K562 (cell line): ENCODE results near the gene CACNA1I. TPM values are rescaled to one million over a fixed set of nuclear protein-coding genes. Genes with fewer than 3 reads are reported as not detected.

Experiments used
- ATAC-seq: fragments of 200-7000 bp; cut with Tn5 transposase; 3 replicates; pipeline ENCODE4 v1.9.1; 2020; ENCODE audit warnings: moderate library complexity
- BruUV-seq: library from RNA; stranded (reverse); fragments of 400-500 nt; replicated peaks from 2 replicates; lab custom pipeline; 2021; lab: Mats Ljungman, UMichigan
- CTCF ChIA-PET: fragments of 300-600 bp; formaldehyde crosslinking; extraction: SDS; loops from one replicate; lab custom pipeline; 2021; ENCODE audit warnings: low intra/inter-chr PET ratio; lab: Yijun Ruan, JAX
- POLR2A ChIA-PET: fragments of 300-600, 350-650 bp; sonication (Branson Sonifier 250); formaldehyde crosslinking; extraction: SDS; loops from one replicate; lab custom pipeline; 2021; ENCODE audit warnings: antibody characterized with exemption, inconsistent platforms; lab: Yijun Ruan, JAX
- DNase-seq, 4 experiments: peaks; one replicate each; pipeline versions ENCODE4 v3.0.0 to v3.0.0-alpha.2; 2011 to 2018; ENCODE audit warnings: low spot score in 3 of 4, mixed read lengths in 3 of 4; ENCODE audit errors: extremely low read depth in 1 of 4
- FAIRE-seq: peaks from 2 replicates; lab custom pipeline; 2011; peaks lifted over from hg19 to GRCh38; lab: Jason Lieb, UNC
- H2AFZ ChIP-seq: 2 replicates; pipeline ENCODE4 v1.6.0; 2011; ENCODE audit warnings: low read depth, low read length, control low read depth, inconsistent platforms
- H3K27ac ChIP-seq: fragments of 200-600 bp; 3 replicates; pipeline ENCODE4 v1.8.0; 2011; ENCODE audit warnings: low read depth, mild to moderate bottlenecking, control low read depth, inconsistent platforms, low read length, moderate library complexity, mixed read lengths; ENCODE audit errors: extremely low read depth
- H3K27me3 ChIP-seq, 2 experiments: fragments of 300-600 bp in 1 of 2; 2 replicates in 1 of 2; 3 replicates in 1 of 2; pipeline versions ENCODE4 v1.6.0 to v1.8.0; 2011; ENCODE audit warnings: inconsistent platforms in 2 of 2, low read length in 2 of 2, mild to moderate bottlenecking in 1 of 2, mixed read lengths in 1 of 2, moderate library complexity in 1 of 2; ENCODE audit not compliant: control insufficient read depth in 2 of 2, insufficient read depth in 2 of 2
- H3K36me3 ChIP-seq: fragments of 300-600 bp; 3 replicates; pipeline ENCODE4 v1.8.0; 2011; ENCODE audit warnings: mild to moderate bottlenecking, low read length, inconsistent platforms; ENCODE audit not compliant: control insufficient read depth, insufficient read depth
- H3K4me1 ChIP-seq, 2 experiments: fragments of 200-600 bp in 1 of 2; replicated peaks in 1 of 2; 2 replicates in 1 of 2; 3 replicates in 1 of 2; pipeline versions ENCODE4 v1.5.1 to v1.8.0; 2011; ENCODE audit warnings: inconsistent platforms in 2 of 2, low read length in 2 of 2, mild to moderate bottlenecking in 1 of 2, mixed read lengths in 1 of 2, moderate library complexity in 1 of 2; ENCODE audit not compliant: control insufficient read depth in 2 of 2, insufficient read depth in 2 of 2
- H3K4me2 ChIP-seq: 2 replicates; pipeline ENCODE4 v1.6.1; 2011; ENCODE audit warnings: low read length, control low read depth, inconsistent platforms, mixed read lengths; ENCODE audit not compliant: insufficient read depth
- H3K4me3 ChIP-seq: fragments of 200-600 bp; sonication (generic), shearing (Covaris generic); 2 replicates; pipeline ENCODE4 v1.5.1; 2016; ENCODE audit warnings: control low read depth, inconsistent platforms
- H3K79me2 ChIP-seq: fragments of 200-600 bp; 3 replicates; pipeline ENCODE4 v1.8.0; 2011; ENCODE audit warnings: low read length, inconsistent platforms; ENCODE audit not compliant: control insufficient read depth, insufficient read depth
- H3K9ac ChIP-seq, 2 experiments: 2 replicates each; pipeline versions ENCODE4 v1.6.0 to v1.6.1; 2011; ENCODE audit warnings: low read depth in 2 of 2, low read length in 2 of 2, control low read depth in 1 of 2, inconsistent platforms in 1 of 2, mild to moderate bottlenecking in 1 of 2, mixed read lengths in 1 of 2; ENCODE audit not compliant: insufficient read depth in 1 of 2
- H3K9me1 ChIP-seq: one replicate; pipeline ENCODE4 v1.6.0; 2011; ENCODE audit warnings: inconsistent platforms, mild to moderate bottlenecking, low read length, moderate library complexity; ENCODE audit not compliant: control insufficient read depth, insufficient read depth
- H3K9me3 ChIP-seq: replicated peaks from 2 replicates; pipeline ENCODE4 v1.5.1; 2011; ENCODE audit warnings: low read depth, low read length, inconsistent platforms; ENCODE audit not compliant: control insufficient read depth, insufficient read depth
- H4K20me1 ChIP-seq: replicated peaks from 2 replicates; pipeline ENCODE4 v1.6.1; 2011; ENCODE audit warnings: low read length, inconsistent platforms, mixed read lengths; ENCODE audit not compliant: control insufficient read depth, insufficient read depth
- E2F6 ChIP-seq, 2 experiments: IDR thresholded peaks; 2 replicates each; pipeline ENCODE4 v1.6.1; 2011; ENCODE audit warnings: borderline replicate concordance in 1 of 2, control low read depth in 1 of 2, low read depth in 1 of 2, low read length in 1 of 2, mild to moderate bottlenecking in 1 of 2, mixed read lengths in 1 of 2, moderate library complexity in 1 of 2; ENCODE audit not compliant: insufficient read depth in 1 of 2, insufficient read length in 1 of 2, poor library complexity in 1 of 2, severe bottlenecking in 1 of 2; ENCODE audit errors: extremely low read depth in 1 of 2
- MITF ChIP-seq: IDR thresholded peaks from 2 replicates; pipeline ENCODE4 v1.6.1; 2014; ENCODE audit warnings: antibody characterized with exemption
- RBM25 ChIP-seq: fragments of 200-400 bp; formaldehyde crosslinking; IDR thresholded peaks from 2 replicates; pipeline ENCODE4 v1.6.1; 2018; ENCODE audit warnings: low read length, low read depth, moderate library complexity; ENCODE audit not compliant: severe bottlenecking
- SNAPC5 ChIP-seq: fragments of 250-450 bp; sonication (Bioruptor Pico); IDR thresholded peaks from 2 replicates; pipeline ENCODE4 v1.8.0; 2021; ENCODE audit warnings: moderate library complexity, mild to moderate bottlenecking, inconsistent platforms
- ZFP36 ChIP-seq: fragments of 150-350 bp; IDR thresholded peaks from 2 replicates; pipeline ENCODE4 v1.6.1; 2018; ENCODE audit warnings: low read length, low read depth; ENCODE audit not compliant: partially characterized antibody
- WGBS: fragments of 100-300 bp; shearing (Covaris generic); methylation state at CpG from one replicate; pipeline ENCODE4 v1.1.6; 2016; ENCODE audit warnings: low coverage, mixed read lengths; ENCODE audit not compliant: insufficient coverage; ENCODE audit errors: missing lambda C conversion rate; 5-methylcytosine and 5-hydroxymethylcytosine counted together
- in situ Hi-C: fragments of 300-500 bp; cut with MboI; formaldehyde crosslinking; loops from 4 replicates; pipeline ENCODE4 v1.15.0; 2018; ENCODE audit warnings: inconsistent platforms, mixed read lengths
- intact Hi-C: fragments of 100-400 bp; cut with micrococcal nuclease; formaldehyde crosslinking; loops from 2 replicates; pipeline ENCODE4 v1.14.2; 2022
- polyA plus RNA-seq, 8 experiments: library from polyadenylated mRNA; depleted of rRNA in 4 of 8; stranded (reverse) in 5 of 8; unstranded in 3 of 8; fragments of >200 nt; fragmentation: Nextera tagmentation in 2 of 8; fragmentation: Illumina TruSeq in 1 of 8; extraction: Ambion mirVana in 2 of 8; extraction: Trizol in 1 of 8; gene quantifications; 2 replicates each; pipeline versions ENCODE4 v1.2.1 to v1.2.3, GENCODE V29; 2011 to 2014; ENCODE audit warnings: inconsistent platforms in 1 of 8, missing spikeins in 1 of 8
- total RNA-seq, 7 experiments: library from RNA; depleted of rRNA in 6 of 7; stranded (reverse); fragments of >200 nt in 6 of 7; fragmentation: Illumina TruSeq in 2 of 7; extraction: Trizol in 2 of 7; gene quantifications; 2 replicates each; pipeline versions ENCODE4 v1.2.1 to v1.2.3, GENCODE V29; 2011 to 2021; ENCODE audit warnings: low replicate concordance in 1 of 7

CACNA1I gene
- total and polyA plus RNA-seq, 9 of the 15 experiments (the other 6 are each of a cell fraction or from before 2014, with no cell fraction given), result 0.01 to 0.79 (median 0.32) TPM; not detected in 1

- TF ChIP-seq E2F6 (IDR thresholded peaks at IDR 0.05; ENCODE audit: borderline replicate concordance in 1 of 2, extremely low read depth in 1 of 2, insufficient read depth in 1 of 2, insufficient read length in 1 of 2, low read depth in 1 of 2, low read length in 1 of 2, poor library complexity in 1 of 2, severe bottlenecking in 1 of 2) (no peak), MITF (no peak)
Observed at GRCh38 chr22:39570226-39570625, 327 bp upstream of the CACNA1I start (continued).

GRCh38 chr22:39571538-39571937 is 985 bp downstream of the CACNA1I start:
- H3K9ac ChIP-seq, result no peak overlapping the region
- DNase-seq (no peak), FAIRE-seq (no peak), ATAC-seq (no peak)
- no peaks in the 10 kb centered on the region for H3K79me2 ChIP-seq
- TF ChIP-seq ZFP36, result peak; percentile 92
- TF ChIP-seq SNAPC5 (CRISPR knock-in tag), result no peak
- TF ChIP-seq RBM25, result peak; percentile 14
- H3K9me3 ChIP-seq, result no peaks in the 10 kb centered on the region
- H3K27ac ChIP-seq, result no peak overlapping the region
- H4K20me1 ChIP-seq, result no peaks in the 10 kb centered on the region
- H3K4me2 ChIP-seq, result no peak overlapping the region
- no peaks in the 10 kb centered on the region for H3K9me1 ChIP-seq
- ChIA-PET POLR2A (interaction anchor here (1.1 kb wide), 1 partner anchor 13 kb away, joined by 3 read pairs; no protein-coding TSS in a partner anchor), CTCF (no interaction called here)
- H3K4me1 ChIP-seq, result peaks cover 12 to 41% of the 10 kb centered on the region in 2 experiments; a peak in 4 of 5 replicates
- intact Hi-C loops (no loop called here), in situ Hi-C loops (no loop called here)
- no peaks in the 10 kb centered on the region for H3K27me3 ChIP-seq
- 0% methylated on average over 1 of the region's 1 CpG for WGBS
- no peaks in the 10 kb centered on the region for H3K36me3 ChIP-seq
- no peak overlapping the region for H2AFZ ChIP-seq
- H3K4me3 ChIP-seq, result no peak overlapping the region
- no TSS peak for BruUV-seq
